HG02970 (cell line): ENCODE data around the gene MAPK8IP1.

Source experiments
- ATAC-seq: cut with Tn5 transposase; IDR thresholded peaks from one replicate; pipeline ENCODE4 v1.9.1; 2021; ENCODE audit warnings: mild to moderate bottlenecking, moderate library complexity, moderate number of reproducible peaks; ENCODE audit not compliant: unreplicated experiment, low FRiP score

MAPK8IP1 gene

DNA sequence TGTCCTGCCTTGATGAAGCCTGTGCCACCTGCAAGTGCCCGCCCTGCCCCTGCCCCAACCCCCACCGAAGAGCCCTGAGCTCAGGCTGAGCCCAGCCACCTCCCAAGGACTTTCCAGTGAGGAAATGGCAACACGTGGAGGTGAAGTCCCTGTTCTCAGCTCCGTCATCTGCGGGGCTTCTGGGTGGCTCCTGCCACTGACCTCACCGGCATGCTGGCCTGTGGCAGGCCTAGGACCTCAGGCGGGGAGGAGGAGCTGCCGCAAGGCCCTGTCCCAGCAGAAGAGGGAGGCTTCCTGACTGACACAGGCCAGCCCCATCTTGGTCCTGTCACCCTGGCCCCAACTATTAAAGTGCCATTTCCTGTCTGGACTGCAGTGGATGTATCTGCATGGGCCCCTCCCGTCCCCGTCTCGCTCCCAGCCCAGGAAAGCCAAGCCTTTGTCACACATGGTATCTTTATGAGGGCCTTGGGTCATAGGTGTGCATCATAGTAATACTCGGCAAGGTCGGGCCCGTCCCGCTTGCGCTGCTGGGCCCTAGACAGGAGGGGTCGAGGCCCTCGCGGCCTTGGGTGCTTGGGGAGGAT, 20.7 kb downstream of the MAPK8IP1 start:
- ATAC-seq: no peak

DNA sequence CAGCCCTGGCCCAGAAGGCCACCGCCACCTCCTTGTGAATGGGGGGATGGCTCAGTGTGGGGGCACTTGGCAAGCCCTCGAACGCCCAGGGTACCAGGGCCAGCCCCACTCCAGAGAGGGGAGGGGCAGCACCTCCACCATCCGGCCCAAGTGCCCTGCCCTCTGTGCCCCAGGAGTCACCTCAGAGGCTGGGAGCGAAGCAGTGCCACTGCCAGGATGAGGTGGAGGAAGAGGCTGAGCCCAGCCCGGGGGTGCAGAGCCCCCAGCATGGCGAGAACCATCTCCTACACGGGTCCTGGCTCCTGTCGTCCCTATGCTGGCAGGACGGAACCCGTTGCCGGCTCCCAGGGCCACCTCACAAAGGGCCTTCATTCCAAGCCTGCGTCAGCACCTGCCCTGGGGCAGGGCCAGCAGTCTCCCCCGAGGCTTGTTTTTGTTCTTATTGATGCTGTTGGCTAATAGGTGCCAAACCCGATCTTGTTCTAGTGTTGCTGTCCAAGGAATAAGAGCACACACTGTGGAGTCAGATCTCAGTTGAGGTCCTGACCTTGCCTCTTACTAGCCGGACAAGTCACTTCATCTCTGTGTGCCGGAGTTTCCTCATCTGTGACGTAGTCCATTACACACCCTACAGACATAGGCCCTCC, 21.6 kb downstream of the MAPK8IP1 start, which contains the start of gene FREY1:
TSS of gene FREY1 (minus strand) at position 307 of the 647 bp plus-strand sequence. CDS start at position 281, 26 bp downstream.
- ATAC-seq: no peak

DNA sequence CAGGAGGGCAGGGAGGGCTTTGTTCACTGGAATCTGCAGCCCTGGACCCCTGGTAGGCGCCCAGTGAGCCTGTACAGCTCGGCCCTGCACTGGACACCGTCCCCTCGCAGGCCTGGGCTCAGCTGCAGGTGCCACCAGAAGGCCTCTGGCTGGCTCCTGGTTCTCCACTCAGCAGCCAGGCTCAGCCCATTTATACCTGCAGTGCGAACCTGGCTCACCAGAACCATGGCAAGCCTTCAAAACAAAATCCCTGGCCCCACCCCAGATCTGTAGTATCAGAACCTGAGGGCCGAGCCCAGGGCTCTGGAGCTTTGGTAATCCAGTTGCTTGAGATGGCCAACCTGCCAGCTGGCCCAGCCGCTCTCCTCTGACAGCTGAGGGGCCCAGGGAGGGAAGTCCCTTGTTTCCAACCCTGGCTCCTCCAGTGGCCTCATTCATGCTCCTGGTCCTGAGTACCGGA, 22.5 kb downstream of the MAPK8IP1 start:
- no peak for ATAC-seq

DNA sequence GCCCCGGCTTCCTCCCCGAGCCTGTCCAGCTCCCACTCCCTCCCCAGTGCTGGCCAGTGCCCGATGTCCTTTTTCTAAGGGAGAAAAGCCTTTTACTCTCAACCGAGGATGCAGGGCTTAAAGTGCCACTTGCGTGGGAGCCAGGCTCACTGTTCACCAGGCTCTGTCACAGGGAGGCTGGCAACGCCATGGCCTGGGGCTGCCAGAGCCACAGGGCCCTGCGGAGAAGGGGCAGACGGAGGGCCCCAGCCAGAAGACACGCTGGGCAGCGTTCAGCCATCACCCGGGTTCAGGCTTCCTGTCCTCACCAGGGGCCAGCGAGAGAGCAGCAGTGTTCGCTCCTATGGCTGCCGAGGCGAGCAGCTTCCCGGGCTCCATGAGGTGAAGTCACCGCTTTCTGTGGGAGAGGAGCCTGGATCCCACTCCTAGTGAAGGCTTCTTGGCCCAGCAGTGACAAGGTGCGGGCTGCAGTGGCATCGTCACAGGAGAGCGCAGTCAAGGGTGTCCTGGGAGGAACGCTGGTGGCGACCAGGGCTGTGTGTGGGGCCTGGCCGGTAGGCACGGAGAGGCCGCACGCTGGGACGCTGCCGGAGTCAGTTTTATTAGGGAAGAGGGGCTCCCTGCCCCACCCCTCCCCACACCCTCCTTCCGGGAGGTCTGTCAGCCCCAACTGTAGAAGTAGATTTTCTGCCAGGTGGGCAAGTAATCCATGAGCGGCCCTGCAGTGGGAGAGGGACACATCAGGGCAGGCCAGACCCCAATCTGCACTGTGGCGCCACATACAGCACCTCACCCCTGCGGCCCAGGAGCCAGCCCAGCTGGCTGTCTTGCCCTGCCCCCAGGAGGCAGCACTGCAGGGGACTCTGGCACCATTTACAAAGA, 24.4 kb downstream of the MAPK8IP1 start:
- no peak for ATAC-seq

DNA sequence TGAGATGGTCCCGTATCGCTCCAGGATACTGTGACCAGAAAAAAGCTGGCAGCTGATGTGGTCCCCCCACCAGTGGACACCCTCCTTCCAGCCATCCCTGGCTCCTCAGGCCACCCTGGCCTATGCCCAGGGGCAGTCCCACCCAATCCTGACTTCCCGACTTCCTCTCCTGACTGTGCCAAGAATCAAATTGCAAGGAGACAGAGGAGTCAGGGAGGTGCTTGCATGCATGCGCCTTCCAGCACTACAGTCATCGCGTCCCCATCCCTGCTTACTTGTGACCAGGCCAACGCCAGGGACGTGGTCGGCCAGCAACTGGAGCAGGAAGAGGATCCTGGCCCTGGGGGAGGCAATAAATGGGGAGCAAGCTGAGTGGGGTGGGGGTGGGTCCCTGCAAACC, 25.2 kb downstream of the MAPK8IP1 start:
- no peak for ATAC-seq

DNA sequence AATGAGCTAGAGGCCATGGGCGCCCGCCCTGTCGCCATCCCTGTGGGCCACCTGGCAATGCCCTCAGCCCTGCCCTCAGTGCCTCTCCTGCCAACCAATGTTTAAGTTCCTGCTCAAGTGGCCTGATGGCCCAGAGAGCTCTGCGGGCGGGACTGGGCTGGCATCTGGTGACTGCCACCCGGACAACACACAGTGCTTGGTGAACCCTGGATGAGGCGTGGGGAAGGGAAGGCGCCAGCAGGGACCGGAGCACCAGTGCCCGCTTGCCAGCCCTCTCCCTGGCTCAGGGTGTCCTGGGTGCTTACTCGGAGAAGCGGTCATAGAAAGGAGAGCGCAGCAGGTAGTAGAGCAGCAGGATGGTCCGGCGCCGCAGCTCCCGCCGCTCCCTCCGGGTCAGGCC, 28.1 kb downstream of the MAPK8IP1 start:
- ATAC-seq: no peak

DNA sequence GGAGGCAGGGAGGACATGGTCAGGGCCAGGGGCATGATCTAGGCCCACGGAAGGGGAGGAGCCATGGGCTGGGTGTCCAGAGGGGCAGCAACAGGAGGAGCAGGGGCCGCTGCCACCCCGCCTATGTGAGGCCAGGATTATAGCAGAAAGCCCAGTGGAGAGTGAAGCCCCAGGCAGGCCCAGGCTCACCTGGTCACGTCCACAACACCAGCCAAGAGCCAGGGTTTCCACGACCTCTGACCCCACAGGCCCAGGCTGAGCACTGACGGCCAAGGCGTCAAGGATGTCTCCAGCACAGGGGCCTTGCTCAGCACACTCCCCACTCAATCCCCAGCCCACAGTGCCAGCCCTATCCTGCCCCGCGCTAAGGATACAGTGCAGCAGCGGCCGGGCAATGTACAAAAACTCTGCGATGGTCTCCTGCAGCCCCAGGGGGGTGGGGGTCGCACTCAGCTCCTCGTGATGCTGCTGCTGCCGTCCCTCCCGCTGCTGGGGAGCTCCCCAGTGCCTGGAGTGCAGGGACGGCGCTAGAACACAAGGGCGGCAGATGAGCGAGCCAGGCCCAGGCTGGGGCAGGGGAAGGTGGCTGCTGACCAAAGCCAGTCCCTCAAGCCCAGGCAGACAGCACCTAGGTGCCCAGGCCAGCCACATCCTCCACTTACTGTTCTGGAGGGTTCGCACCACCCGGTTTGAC, 28.6 kb downstream of the MAPK8IP1 start:
- no peak for ATAC-seq

DNA sequence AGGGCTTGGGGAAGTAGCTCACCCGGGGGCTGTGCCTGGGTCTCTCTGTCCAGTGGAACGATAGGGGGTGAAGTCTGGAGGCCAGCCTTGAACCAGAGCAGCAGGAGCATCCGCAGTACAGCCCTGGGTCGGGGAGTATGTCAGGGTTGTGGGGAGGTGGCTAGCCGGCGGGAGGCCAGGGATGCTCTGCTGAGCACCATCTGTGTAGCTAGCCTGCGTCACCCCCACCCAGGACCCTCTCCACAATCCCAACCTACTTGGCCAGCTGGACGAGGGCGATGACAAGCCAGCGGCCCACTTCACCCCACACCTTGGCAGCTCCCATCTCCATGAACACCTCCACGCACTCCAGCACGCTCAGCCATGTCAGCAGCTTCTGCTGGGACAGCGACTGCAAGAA, 30.0 kb downstream of the MAPK8IP1 start:
- ATAC-seq: no peak

DNA sequence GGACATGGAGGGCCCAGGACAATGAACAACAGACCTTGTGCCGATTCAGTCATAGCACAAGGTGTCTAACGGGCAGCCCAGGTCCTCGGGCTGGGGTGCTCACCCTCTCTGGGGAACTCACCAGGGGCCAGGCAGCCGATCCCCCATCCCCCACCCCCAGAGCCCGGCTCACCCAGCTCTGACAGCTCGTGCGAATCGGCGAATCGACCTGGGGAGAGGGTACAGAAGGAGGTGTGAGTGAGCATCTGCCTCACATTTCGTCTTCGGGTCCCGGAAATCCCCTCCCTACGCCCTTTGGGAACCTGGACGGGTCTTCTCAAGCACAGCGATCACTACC, 31.8 kb downstream of the MAPK8IP1 start:
- ATAC-seq: no peak

DNA sequence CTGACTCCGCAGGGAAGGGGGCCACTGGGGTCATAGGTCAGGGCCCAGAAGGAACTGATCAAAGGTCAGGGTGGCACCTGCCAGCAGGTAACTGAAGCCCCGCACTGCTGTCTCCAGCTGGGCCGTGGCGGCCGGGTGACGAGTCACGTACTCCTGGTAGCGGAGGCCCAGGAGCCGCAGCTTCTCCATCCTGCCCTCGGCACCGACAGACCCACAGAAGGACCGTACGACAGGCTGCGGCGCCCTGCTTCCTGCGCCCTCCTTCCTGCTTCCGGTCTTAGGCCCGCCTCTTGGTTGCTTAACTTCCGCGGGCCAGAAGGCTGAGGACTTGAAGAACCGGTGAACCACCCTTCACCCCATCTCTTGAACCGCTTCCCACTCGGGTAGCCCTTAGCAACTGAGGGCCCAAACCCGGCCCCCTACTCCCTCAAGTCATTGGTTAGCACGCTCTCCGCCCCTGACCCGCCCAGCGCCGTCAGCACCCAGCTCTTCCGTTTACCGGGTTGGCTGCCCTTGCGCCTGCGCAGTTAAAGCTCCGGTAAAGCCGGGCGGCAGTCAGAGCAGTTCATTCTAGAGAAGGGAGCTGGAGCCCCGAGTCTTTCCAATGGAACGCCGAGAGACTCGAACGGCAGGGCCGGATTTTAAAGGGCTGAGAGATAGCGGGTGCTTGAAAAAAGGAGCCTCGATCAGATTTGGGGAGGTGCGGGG, 32.3 kb downstream of the MAPK8IP1 start, which contains the start of gene PEX16:
TSS of gene PEX16 (minus strand) at position 255 of the 708 bp plus-strand sequence. CDS start at position 189, 66 bp downstream.
- peak; percentile 86 for ATAC-seq

DNA sequence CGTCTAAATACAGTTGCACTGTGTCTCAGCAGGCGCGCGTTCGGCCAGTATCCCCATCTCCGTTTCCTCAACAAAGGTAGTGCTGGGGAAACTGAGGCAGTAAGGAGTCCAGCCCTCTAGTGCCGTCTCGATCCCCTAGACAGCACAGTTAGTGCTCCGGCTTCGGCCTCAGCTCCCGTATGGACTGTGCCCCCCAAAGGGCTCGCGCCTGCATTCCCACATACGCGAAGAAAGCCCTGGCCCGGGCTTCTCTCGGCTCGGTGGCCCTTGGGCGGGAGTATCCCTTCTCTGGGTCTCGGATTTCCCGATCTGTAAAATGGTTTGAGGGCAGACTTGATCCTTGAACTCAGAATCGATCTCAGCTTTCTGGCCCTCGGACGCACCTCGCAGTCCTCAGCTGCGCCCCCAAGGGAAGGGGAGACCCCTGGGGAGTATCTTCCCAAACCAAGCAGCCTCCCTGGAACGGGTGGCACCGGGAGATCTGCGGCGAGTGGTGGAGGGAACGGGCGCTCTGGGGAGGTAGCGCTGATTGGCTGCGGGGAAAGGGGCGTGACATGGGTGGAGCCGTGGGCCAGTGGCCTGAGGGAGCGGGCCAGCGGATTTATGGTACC, 33.0 kb downstream of the MAPK8IP1 start:
- ATAC-seq: no peak

DNA sequence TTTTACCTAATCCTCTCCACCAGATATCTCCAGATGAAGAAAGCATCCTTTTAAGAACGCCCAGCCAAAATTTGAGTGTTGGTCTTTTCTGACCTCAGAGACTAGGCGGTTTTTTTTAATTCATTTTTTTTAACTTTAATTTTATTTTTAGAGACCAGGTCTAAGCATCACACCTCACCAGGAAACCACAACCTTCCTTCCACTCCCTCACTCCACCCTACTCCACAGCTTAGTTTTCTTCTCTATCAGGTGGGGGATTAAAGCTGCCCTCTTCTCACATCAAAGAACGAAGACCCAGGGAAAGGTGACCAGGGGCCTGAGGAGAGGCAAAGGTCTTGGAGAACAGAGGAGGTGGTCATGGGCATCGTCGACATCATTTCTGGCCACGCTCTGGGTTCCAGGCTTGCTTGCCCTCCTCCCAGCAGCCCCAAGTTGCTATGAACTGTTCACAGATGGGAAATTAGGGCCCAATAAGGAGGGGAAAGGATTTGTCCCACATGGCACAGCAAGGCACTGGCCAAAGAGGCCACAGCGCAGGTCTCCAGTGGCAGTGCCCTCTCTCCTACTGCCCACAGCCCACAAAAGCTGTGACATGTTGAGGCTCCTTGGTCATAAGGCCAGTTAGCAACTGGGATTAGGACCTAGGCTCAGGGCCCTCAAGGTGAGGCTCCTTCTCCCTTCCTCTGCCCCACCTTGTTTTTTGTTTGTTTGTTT, 33.7 kb downstream of the MAPK8IP1 start:
- no peak for ATAC-seq

DNA sequence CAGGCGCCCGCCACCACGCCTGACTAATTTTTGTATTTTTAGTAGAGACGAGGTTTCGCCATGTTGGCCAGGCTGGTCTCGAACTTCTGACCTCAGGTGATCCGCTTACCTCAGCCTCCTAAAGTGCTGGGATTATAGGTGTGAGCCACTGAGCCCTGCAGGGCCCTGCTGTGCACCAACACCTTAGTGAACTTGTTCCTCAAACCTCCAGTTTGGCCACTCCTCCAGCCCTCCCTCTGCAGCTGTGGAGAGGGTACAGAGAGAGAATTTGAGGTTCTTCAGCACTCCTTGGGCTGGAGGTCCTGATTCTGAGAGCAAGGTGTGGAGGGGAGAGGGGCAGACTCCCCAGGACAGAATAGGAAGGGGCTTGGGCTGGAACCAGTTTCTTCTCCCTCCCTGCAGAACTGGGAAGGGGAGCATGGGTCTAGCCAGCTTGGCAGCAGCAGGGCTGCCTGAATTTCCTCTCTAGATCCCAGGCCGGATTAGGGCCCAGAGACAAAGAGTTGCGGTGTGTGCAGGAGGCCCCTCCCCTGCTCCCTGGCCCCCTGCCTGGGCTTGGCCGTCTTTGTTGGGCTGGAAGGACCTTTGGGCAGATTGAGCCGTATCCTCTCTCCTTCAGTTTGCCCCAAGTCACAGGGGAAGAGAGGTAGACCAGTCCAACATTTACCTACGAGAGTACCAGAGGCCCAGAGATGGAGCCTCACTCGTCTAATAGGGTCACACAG, 34.5 kb downstream of the MAPK8IP1 start:
- ATAC-seq: no peak

DNA sequence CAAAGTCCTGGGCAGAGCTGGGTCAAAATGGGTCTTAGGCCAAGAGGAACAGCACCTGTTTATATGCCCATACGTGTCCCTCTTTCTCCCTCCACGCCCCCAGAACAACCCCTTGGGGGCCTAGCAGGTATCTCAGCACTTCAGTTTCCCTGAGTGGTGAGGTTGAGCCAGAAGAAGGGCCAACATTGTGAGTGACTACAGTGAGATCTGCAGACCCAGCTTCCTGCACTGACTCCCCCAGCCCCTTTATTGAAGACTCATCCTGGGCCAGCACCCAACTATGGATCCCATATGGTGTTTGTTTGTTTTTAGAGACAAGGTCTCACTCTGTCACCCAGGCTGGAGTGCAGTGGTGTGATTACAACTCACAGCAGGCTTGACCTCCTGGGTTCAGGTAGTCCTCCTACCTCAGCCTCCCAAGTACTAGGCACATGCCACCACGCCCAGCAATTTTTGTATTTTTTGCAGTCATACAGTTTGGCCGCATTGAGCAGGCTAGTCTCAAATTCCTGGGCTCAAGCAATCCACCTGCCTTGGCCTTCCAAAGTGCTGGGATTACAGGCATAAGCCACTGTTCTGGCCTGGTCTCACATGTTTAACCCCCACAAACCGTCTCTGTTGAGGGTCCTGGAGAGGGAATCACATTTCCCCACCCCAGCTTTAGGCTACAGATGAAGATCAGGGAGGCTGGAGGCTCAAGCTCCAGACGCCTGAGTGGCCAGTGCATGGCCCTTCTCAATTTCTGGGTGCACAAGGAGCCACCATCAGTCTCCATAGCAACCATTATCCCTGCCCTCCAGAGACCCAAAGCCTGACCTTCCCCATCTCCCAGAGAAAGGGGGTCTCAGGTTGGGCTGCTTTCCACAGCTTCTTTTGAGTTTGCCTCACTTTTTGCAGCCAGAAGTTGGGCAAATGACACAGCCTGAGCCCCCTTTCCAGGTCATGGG, 35.4 kb downstream of the MAPK8IP1 start:
- ATAC-seq: no peak

DNA sequence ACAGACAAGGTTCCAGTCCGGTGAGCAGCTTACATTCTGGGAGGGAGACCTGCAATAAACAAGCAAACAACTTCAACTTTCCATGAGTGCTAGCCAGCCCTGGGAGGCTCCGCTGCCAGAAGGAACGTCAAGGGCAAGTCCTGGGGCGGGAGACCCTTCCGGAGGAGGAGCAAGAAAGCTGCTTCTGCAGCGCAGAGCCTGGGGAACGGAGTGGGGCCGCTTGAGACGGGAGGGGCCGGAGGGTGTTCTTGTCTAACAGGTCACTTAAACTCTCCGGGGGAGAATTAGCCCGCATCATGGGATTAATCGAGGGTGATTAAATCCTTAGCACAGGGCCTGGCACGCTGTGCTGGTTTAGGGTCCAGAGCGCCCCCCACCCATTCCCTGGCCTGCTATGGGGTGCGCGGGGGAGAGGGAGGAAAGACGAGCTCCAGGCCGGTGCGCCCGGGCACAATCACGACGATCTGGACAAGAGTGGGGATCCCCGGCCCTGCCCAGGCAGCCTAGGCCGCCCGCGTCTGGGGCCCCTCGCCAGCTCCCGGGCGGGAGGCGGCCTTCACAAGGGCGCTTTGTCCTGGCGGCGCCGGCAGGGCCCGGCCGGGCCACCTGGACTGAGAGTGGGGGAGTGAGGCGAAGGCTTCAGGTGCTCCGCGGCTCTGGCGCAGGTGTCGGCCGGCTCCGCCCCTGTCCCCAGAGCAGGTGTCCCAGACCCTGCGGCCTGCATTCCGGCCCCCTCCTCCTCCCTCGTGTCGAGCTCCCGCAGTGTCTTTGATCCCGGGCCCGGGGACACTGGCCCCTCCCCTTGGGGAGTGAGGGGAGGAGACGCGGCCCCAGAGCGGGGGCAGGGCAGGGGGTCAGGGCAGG, 36.3 kb downstream of the MAPK8IP1 start:
- no peak for ATAC-seq

DNA sequence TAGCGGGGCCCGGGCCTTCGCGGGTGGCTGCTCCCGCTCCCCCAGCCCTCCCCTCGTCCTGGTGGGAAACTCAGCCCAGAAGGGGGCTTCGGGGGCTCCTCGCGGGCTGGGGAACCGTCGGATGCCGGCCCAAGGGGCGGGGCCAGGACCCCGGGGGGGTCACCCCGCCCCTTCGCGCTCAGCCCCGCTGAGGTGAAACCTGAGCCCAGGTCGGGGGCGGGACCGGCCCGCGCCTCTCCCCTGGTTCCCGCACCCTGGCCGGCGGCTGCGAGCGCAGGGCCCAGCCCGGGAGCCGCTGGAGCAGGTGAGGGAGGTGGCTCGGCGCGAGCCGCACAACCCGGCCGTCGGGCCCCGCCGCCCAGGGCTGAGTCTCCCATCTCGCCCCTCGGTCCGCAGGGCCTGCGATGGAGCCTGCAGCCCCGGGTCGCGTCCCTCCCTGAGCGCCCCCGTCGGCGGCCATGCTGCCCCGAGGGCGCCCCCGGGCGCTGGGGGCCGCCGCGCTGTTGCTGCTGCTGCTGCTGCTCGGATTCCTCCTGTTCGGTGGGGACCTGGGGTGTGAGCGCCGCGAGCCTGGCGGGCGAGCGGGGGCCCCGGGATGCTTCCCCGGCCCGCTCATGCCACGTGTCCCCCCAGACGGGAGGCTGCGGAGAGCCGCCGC, 37.1 kb downstream of the MAPK8IP1 start, which contains the start of gene LARGE2:
TSS of gene LARGE2 (plus strand) at position 232 of the 658 bp plus-strand sequence. CDS start at position 459, 227 bp downstream.
- ATAC-seq: no peak
